Suppressor macrophage treated with lipopolysaccharide for 1 hour (primary cell): ENCODE measurements around the gene PLEKHH2.
"Not testable (repeated sequence)": the region's sequence is repeated elsewhere in the genome, so short reads cannot be mapped to it uniquely, and the experiment has no call there.

Source experiments
- DNase-seq, 3 donors: peaks; one replicate each; pipeline ENCODE4 v3.0.0-alpha.2; 2020 to 2022

The PLEKHH2 gene

DNA sequence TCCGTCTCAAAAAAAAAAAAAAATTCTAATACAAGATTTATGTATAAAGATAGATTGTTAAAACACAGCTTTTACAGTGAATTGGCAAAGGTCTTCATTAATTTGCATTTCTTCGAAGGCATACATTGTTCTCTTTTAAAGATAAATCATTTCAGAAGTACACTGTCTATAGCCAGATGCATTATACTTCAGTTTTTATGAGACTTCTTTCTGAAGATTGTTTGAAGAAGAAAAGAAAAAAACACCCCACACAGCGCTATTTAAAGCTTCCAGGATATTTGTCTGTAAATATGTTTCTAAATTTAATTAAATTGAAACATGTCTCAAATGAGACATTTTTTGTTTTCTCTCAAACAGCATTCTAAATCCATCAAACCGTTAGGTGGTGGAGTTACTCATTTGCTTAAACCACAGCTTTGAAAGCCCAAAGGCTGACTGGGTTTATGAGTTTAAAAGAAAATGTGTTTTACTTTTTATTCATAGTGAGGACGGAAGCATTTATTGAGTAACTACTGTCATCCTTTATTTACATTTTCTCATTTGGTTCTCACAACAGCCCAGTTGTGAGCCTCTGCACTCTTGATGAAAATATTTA lies 81.6 kb downstream of the PLEKHH2 start:
- DNase-seq = no peak

- no peak for DNase-seq
Observed at GRCh38 chr2:43724728-43725526, 87.9 kb downstream of the PLEKHH2 start.

DNA sequence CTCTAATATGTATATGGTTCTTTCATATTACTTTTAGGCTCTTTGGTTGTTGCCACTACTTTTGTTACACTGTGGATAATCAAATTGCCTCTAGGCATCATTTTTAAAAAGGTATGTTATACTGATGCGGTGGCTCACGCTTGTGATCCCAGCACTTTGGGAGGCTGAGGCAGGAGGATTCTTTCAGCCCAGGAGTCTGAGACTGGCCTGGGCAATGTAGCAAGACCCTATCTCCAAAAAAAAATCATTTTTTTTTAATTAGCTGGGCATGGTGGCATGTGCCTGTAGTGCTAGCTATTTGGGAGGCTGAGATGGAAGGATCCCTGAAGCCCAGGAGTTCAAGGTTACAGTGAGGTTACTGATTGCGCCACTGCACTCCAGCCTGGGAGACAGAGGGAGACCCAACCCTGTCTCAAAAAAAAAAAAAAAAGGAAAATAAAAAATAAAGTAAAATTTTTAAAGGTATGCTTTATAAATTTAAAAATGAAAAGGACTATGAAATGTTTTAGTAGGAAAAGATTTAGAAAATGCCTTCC lies 88.7 kb downstream of the PLEKHH2 start:
- DNase-seq = no peak

GRCh38 chr2:43726961-43727633 lies 90.0 kb downstream of the PLEKHH2 start:
- not testable (repeated sequence) for DNase-seq

GRCh38 chr2:43727634-43728014 lies 90.6 kb downstream of the PLEKHH2 start:
- no peak for DNase-seq

DNA sequence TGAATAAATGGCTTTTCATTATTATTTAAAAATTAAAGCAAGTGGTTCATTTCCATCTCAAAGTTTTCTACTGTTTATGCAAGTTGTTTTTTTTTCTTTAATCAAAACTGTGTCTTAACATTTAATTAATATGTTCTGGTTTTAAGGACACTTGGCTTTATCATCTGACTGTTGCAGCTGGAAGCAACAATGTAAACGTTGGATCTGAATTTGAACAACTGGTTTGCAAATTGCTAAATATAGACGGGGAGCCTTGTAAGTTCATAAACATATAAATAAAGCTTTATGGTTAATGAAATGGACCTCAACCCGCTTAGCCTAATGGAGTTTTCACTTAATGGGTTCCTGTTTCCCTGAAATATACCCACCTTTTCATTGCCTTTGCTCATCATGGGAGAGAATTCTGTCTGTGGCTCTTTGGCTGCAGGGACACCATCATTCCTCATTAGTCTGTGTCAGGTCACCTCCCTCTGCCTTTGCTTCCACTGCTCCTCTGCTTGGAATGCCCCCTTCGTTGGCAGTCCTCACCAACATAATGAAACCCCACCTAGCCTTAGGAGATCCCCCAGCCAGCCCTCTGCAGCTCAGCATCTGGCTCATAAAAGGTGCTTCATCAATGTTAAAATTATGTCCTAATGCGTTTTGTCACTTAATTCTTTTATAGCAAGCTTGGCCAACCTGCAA lies 92.6 kb downstream of the PLEKHH2 start:
- no peak for DNase-seq

DNA sequence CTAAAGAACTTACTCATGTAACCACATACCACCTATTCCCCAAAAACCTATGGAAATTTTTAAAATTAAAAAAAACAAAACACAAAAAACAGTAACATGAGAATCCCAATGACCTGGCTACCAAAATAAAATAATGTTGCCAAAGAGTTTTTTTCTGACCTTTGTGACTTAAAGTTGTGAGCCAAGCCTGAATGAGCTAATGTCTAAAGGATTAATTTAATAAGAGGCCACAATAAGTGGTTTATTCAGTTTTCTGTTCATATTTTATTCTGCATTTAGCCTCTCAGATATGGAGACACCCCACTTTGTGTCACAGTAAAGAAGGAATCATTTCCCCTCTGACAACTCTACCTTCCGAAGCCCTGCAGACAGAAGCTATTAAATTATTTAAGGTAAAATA lies 94.2 kb downstream of the PLEKHH2 start:
- no peak for DNase-seq

DNA sequence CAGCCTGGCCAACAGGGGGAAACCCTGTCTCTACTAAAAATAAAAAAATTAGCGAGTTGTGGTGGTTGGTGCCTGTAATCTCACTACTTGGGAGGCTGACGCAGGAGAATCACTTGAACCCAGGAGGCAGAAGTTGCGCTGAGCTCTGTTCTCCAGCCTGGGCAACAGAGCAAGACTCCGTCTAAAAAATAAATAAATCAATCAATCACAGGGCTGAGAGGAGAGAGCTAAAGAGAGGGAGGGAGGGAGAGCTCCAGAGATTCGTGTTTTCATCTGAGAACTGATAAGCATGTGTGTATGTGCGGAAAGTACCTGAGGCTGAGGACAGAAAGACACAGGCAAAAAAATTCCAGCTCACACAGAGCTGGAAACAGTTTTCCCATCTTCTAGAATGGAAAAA lies 99.6 kb downstream of the PLEKHH2 start:
- no peak for DNase-seq

DNA sequence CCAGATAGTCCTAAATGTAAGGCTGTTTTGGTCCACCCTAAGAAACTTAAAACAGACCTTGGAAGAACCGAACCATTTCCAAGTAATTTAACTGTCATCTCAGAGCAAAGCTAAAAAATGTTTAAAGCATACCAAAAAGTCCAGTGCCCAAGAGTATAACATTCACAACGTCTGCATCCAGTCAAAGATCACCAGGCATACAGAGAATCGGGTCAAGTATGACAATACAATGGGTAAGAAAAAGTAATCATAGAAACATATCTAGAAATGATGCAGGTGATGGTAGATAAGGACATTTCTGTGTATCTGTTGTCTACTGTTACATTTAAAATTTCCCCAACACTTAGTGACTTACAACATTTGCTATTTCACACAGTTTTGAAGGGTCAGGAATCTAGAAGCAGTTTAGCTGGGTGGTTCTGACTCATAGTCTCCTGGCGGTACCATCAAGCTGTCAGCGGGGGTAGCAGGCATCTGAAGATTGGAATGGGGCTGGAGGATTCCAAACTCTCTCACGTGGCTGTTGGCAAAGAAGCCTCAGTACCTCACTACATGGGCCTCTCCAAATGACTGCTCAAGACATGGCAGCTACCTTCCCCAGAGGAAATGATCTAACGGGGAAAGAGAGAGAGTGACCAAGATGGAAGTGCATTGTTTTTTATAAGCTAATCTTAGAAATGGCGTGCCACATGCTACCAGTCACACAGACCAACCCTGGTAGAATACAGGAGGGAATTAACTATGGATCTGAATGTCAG lies 100.2 kb downstream of the PLEKHH2 start:
- no peak for DNase-seq

DNA sequence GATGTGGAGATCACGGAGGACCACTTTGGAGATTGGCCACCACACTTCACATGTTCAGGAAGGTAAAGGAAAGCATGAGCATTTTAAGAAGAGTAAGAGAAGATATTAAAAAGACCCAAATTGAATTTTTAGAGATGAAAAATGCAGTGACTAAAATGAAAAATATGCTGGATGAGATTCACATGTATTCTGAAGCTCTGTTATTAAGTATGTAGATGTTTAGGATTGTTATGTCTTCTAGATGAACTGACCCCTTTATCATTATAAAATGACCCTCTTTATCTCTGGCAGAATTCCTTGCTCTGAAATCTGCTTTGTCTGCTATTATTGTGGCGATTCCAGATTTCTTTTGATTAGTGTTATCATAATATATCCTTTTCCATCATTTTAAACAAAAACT lies 100.8 kb downstream of the PLEKHH2 start:
- DNase-seq = no peak

DNA sequence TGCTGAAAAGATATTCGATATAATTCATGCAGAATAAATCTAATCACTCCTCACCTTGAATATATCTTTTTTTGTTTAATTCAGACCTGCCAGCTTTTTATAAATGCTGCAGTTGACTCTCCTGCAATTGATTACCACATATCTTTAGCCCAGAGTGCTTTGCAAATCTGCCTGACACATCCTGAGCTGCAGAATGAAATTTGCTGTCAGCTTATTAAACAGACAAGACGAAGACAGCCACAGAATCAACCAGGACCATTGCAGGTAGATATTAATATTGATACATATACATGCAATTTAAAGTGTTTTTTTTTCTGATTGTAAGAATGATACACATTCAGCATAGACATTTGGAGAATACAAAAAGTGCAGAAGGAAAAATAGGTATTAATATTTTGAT lies 101.2 kb downstream of the PLEKHH2 start:
- DNase-seq = no peak

DNA sequence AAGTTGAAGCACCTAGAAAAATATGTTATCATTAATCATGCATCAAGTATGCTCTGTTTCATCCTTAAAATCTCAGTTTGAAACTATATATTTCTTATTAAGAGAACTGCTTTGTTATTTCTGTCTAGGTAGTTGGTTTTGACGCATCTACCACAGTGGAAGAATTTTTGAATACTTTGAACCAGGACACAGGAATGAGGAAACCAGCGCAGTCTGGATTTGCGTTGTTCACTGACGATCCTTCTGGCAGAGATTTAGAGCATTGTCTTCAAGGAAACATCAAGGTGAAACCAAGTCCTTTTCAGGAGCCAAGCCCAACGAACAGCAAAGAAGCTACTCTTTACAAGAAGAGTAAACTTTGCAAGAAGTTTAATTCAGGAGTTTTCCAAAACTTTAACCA lies 106.6 kb downstream of the PLEKHH2 start:
- DNase-seq = no peak

DNA sequence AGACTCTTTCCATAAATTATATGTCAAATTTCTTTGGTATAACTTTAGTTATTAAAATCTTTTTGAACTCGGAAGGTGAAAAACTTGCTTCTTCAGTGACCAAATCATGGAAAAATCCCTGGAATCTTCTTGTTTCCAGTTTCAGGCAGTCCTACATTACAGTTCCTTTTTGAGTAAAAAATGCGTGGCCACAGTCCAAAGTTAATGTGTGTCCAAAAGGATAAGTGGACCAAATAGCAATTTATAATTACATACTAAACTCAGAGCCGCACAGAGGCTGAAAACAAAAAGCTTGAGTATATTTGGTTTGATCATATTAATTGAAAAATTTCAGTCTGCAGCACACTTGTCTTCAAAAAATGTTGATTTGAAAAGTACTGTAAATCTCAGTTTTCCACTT lies 108.4 kb downstream of the PLEKHH2 start:
- no peak for DNase-seq

GRCh38 chr2:43748333-43748732 lies 111.3 kb downstream of the PLEKHH2 start:
- DNase-seq = no peak

DNA sequence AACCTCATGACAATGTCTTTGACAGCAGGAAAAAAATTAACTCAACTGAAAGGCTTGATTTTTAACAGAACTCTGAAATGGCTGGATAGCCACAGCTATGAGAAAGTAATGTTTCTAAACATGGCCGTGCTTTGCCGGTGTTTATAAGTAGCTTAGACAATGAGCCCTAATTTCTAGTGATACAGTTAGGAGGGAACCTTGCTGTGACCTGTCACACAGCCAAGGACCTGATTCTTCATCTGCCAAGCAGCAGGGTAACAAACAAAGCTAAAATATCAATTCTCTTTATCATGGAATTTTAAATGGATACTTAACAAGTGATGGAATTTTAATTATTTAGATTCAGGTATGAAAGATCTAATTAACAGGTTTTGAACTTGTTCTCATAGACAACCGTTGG lies 112.5 kb downstream of the PLEKHH2 start:
- no peak for DNase-seq

GRCh38 chr2:43751476-43751990 lies 114.5 kb downstream of the PLEKHH2 start:
- no peak for DNase-seq

- no peak for DNase-seq
Observed at GRCh38 chr2:43752302-43752701, 115.2 kb downstream of the PLEKHH2 start.

- DNase-seq = no peak
Observed at GRCh38 chr2:43754180-43754579, 117.1 kb downstream of the PLEKHH2 start.

DNA sequence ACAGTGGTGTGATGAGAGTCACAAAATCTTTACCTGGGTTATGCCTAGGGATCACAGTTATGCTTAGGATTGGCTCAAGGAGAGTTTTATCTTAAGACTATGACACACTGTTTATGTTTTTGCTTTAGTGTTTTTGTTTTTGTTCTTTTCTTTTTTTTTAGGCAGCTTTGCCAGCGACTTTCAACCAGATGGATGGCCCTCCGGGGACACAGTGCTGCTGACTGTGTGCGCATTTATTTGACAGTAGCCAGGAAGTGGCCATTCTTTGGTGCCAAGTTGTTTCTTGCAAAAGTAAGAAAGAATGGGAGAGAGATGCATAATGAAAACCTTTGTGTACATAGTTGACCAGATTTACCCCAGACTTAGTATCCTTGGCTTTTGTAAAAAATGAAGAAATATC lies 121.7 kb downstream of the PLEKHH2 start:
- DNase-seq = no peak

DNA sequence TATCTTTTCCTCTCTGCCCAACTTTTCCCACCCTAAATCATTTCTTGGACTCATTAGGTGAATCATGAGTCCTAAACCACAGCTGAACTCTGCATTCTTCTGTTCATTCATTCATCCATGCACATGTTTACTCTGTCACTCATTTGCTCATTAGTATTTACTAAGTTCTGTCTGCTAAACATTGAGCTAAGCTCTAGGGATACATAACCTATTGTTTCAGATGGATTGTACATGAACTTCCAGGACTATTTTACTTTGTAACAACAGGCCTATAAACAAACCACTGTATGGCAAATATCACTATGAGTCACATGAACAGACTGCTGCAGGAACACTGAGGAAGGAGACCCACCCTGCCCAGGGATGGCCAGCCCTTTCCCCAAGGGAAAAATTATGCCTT lies 122.1 kb downstream of the PLEKHH2 start:
- no peak for DNase-seq

DNA sequence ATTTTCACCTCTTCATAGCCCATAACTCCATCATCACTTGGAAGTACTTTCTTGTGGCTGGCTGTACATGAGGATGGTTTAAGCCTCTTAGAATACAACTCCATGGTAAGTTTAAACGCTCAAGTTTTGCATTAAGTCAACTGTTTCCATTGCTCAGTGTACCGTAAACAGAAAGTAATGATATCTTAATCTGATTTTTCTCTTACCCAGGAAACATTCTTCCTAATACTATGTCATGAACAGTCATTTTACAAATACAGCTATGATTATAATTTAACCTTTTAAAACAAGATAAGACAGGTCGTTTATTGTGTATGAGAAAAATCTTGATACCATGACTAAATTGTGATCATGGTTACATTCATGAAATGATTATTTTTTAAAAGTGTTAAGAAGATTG lies 125.2 kb downstream of the PLEKHH2 start:
- DNase-seq = no peak

DNA sequence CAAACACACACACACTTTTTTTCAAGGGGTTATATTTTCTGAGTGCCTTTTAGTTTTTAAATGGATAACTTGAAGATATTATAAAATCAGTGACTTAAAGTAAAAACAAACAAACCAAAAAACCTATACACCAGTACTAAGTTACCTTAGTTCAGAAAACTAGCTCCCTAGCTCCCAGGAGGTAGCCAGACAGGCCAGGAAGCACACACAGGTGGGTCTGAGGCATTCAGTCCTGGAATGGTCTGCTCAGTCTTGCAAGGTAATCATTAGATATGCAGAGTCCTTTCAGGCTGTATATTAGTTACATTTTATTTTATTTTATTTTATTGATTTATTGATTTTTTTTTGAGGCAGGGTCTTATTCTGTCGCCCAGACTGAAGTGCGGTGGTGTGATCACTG lies 126.0 kb downstream of the PLEKHH2 start:
- no peak for DNase-seq
